Adrenal gland (tissue), 5 donors: ENCODE measurements around the gene PDK2.

ENCODE experiments used
- POLR2A ChIP-seq, 2 donors: fragments of 450-650 bp; IDR thresholded peaks; one replicate each; pipeline ENCODE4 v1.6.1; 2017; ENCODE audit warnings: antibody characterized with exemption in 2 of 2, mild to moderate bottlenecking in 2 of 2, moderate library complexity in 1 of 2
- TF ChIP-seq, protein P1 (sequence below), 6 experiments: fragments of 450-650 bp in 4 of 6; fragments of 200-600 bp in 2 of 6; sonication (generic) in 1 of 6; IDR thresholded peaks; 1 replicate in 5 of 6; 2 replicates in 1 of 6; pipeline versions ENCODE4 v1.5.1 to v1.8.0; 2016 to 2021; ENCODE audit warnings: antibody characterized with exemption in 6 of 6, mild to moderate bottlenecking in 2 of 6, moderate library complexity in 1 of 6
- donor health status: DM: no; HTN: no; CAD: no.

GRCh38 chr17:50057521-50057991 lies 37.6 kb upstream of the PDK2 start:
- TF ChIP-seq, protein P1, sequence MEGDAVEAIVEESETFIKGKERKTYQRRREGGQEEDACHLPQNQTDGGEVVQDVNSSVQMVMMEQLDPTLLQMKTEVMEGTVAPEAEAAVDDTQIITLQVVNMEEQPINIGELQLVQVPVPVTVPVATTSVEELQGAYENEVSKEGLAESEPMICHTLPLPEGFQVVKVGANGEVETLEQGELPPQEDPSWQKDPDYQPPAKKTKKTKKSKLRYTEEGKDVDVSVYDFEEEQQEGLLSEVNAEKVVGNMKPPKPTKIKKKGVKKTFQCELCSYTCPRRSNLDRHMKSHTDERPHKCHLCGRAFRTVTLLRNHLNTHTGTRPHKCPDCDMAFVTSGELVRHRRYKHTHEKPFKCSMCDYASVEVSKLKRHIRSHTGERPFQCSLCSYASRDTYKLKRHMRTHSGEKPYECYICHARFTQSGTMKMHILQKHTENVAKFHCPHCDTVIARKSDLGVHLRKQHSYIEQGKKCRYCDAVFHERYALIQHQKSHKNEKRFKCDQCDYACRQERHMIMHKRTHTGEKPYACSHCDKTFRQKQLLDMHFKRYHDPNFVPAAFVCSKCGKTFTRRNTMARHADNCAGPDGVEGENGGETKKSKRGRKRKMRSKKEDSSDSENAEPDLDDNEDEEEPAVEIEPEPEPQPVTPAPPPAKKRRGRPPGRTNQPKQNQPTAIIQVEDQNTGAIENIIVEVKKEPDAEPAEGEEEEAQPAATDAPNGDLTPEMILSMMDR (IDR thresholded peaks at IDR 0.05), result no peak
- TF ChIP-seq POLR2A (IDR thresholded peaks at IDR 0.05), result no peak
